Caco-2 (cell line): ENCODE measurements around the gene FCAR. TPM values are rescaled to one million over a fixed set of nuclear protein-coding genes. Genes with fewer than 3 reads are reported as not detected.

Source experiments
- BruUV-seq: library from RNA; stranded (reverse); fragments of 400-500 nt; replicated peaks from 2 replicates; lab custom pipeline; 2021; lab: Mats Ljungman, UMichigan
- CTCF ChIA-PET: fragments of 300-600 bp; sonication (Branson Sonifier 250); formaldehyde crosslinking; loops from one replicate; lab custom pipeline; 2022; ENCODE audit warnings: antibody characterized with exemption; lab: Charles Lee
- POLR2A ChIA-PET: fragments of 300-600 bp; sonication (Branson Sonifier 250); formaldehyde crosslinking; loops from one replicate; lab custom pipeline; 2022; ENCODE audit warnings: antibody characterized with exemption; lab: Charles Lee
- DNase-seq, 2 experiments: peaks; one replicate each; pipeline versions ENCODE4 v3.0.0 to v3.0.0-alpha.2; 2020 to 2022
- H3K27me3 ChIP-seq: replicated peaks from 2 replicates; pipeline ENCODE4 v1.6.0; 2011; ENCODE audit warnings: low read length; ENCODE audit not compliant: control insufficient read depth, insufficient read depth
- H3K36me3 ChIP-seq: 2 replicates; pipeline ENCODE4 v1.5.1; 2011; ENCODE audit warnings: low read length; ENCODE audit not compliant: control insufficient read depth, insufficient read depth
- H3K4me1 ChIP-seq: fragments of 250-450 bp; sonication (Bioruptor Pico); 2 replicates; pipeline ENCODE4 v1.5.1; 2020; ENCODE audit warnings: mild to moderate bottlenecking
- H3K4me3 ChIP-seq: 2 replicates; pipeline ENCODE4 v1.5.1; 2011; ENCODE audit warnings: low read depth, mild to moderate bottlenecking, control low read depth, low read length
- H3K9me3 ChIP-seq: fragments of 250-450 bp; sonication (Bioruptor Pico); 2 replicates; pipeline ENCODE4 v1.5.1; 2020; ENCODE audit warnings: mild to moderate bottlenecking, moderate library complexity
- H3K27ac Mint-ChIP-seq: one replicate; pipeline ENCODE4 v1.8.0; 2022; ENCODE audit warnings: mixed read lengths; ENCODE audit not compliant: unreplicated experiment
- H3K27me3 Mint-ChIP-seq: one replicate; pipeline ENCODE4 v1.8.0; 2022; ENCODE audit warnings: mixed read lengths; ENCODE audit not compliant: insufficient read depth, unreplicated experiment
- H3K36me3 Mint-ChIP-seq: one replicate; pipeline ENCODE4 v1.8.0; 2022; ENCODE audit warnings: mild to moderate bottlenecking, mixed read lengths; ENCODE audit not compliant: insufficient read depth, unreplicated experiment
- H3K4me1 Mint-ChIP-seq: one replicate; pipeline ENCODE4 v1.8.0; 2022; ENCODE audit warnings: low read depth, mixed read lengths; ENCODE audit not compliant: unreplicated experiment
- H3K4me3 Mint-ChIP-seq: one replicate; pipeline ENCODE4 v1.8.0; 2022; ENCODE audit warnings: mild to moderate bottlenecking, moderate library complexity, mixed read lengths; ENCODE audit not compliant: unreplicated experiment
- H3K9me3 Mint-ChIP-seq: one replicate; pipeline ENCODE4 v1.8.0; 2022; ENCODE audit warnings: mixed read lengths; ENCODE audit not compliant: unreplicated experiment
- intact Hi-C: fragments of 100-400 bp; cut with micrococcal nuclease; formaldehyde crosslinking; loops from one replicate; pipeline ENCODE4 v1.10.0; 2022; ENCODE audit not compliant: unreplicated experiment
- total RNA-seq: library from RNA; stranded (reverse); gene quantifications from 2 replicates; pipeline ENCODE4 v1.2.3, GENCODE V29; 2022
- TF ChIP-seq, protein P1 (sequence below), 2 experiments: fragments of 200-600 bp in 1 of 2; IDR thresholded peaks; 1 replicate in 1 of 2; 2 replicates in 1 of 2; pipeline versions ENCODE4 v1.5.1 to v1.8.0; 2011 to 2022; ENCODE audit warnings: antibody characterized with exemption in 1 of 2, control low read depth in 1 of 2, inconsistent platforms in 1 of 2, low read depth in 1 of 2, low read length in 1 of 2, mild to moderate bottlenecking in 1 of 2, moderate library complexity in 1 of 2; ENCODE audit not compliant: insufficient read depth in 1 of 2, severe bottlenecking in 1 of 2, unreplicated experiment in 1 of 2

FCAR gene
- total RNA-seq, 1 experiment from 2014 or later: not detected

DNA sequence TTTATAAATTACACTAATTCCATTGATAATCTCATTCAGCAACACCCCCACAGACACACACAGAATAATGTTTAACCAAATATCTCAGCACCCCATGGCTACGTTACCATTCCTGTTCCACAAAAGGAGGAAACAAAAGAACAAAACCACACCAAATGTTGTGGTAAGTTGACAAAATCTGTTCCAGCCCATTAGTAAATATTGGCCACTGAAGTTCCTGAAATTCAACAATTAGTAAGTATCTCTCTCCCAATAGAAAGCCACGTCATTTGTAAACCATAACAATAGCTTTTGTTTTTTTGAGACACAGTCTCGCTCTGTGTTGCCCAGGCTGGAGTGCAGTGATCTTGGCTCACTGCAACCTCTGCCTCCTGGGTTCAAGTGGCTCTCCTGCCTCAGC is 2.3 kb upstream of the FCAR start:
- DNase-seq: no peak

DNA sequence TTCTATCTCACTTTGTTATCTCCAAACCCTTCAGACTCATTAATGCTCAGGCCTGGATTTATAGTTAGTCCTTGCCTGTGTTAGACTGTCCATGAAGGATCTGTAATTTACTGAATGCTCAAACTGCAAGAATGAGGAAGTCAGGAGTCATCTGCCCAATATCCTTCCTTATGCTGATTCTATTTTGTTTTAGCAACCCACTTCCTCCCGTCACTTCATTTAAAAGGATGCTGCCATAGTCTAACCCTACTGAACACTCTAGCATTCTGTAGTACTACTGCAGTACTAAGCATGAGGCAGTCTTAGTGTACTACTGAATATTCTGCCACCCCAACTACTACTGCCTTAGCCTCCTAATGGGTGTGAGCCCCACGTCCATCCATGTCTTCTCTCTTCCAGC is 1.5 kb downstream of the FCAR start:
- intact Hi-C loops: no loop called here
- CTCF ChIA-PET: no interaction called here

More for the DNA sequence above, 2.3 kb upstream of the FCAR start:
- Histone ChIP-seq H3K9me3 (0 out of 2 replicates have a peak, but pooled peaks cover 3% of the 10 kb centered on the region), H3K4me1 (no peaks in the 10 kb centered on the region), H3K27me3 (no peaks in the 10 kb centered on the region; the same call in 1 of the 2 replicates), H3K36me3 (no peaks in the 10 kb centered on the region), H3K4me3 (no peak overlapping the region)
- ChIA-PET CTCF (no interaction called here), POLR2A (no interaction called here)
- no TSS peak for BruUV-seq
- no peaks in the 10 kb centered on the region for H3K9me3 Mint-ChIP-seq
- H3K27me3 Mint-ChIP-seq: peaks cover 29% of the 10 kb centered on the region
- intact Hi-C loops: no loop called here
- H3K4me1 Mint-ChIP-seq: no peaks in the 10 kb centered on the region
- H3K27ac Mint-ChIP-seq: no peak overlapping the region
- H3K4me3 Mint-ChIP-seq: no peak overlapping the region
- TF ChIP-seq, protein P1, sequence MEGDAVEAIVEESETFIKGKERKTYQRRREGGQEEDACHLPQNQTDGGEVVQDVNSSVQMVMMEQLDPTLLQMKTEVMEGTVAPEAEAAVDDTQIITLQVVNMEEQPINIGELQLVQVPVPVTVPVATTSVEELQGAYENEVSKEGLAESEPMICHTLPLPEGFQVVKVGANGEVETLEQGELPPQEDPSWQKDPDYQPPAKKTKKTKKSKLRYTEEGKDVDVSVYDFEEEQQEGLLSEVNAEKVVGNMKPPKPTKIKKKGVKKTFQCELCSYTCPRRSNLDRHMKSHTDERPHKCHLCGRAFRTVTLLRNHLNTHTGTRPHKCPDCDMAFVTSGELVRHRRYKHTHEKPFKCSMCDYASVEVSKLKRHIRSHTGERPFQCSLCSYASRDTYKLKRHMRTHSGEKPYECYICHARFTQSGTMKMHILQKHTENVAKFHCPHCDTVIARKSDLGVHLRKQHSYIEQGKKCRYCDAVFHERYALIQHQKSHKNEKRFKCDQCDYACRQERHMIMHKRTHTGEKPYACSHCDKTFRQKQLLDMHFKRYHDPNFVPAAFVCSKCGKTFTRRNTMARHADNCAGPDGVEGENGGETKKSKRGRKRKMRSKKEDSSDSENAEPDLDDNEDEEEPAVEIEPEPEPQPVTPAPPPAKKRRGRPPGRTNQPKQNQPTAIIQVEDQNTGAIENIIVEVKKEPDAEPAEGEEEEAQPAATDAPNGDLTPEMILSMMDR (IDR thresholded peaks at IDR 0.05; ENCODE audit: insufficient read depth in 1 of 2, low read depth in 1 of 2, low read length in 1 of 2, severe bottlenecking in 1 of 2, unreplicated experiment in 1 of 2): no peak
- no peaks in the 10 kb centered on the region for H3K36me3 Mint-ChIP-seq

DNA sequence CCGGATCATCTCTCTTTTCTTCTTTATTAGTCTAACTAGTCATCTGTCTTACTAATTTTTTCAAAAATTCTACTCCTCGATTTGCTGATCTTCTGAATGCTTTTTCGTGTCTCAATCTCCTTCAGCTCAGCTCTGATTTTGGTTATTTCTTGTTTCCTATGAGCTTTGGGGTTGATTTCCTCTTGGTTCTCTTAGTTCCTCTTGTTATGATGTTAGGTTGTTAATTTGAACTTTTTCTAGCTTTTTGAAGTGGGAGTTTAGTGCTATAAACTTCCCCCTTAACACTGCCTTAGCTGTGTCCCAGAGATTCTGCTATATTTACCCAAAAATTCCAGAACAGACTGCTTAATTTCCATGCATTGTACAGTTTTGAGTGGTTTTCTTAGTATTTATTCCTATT is 3.4 kb downstream of the FCAR start:
- TF ChIP-seq, protein P1 (IDR thresholded peaks at IDR 0.05; ENCODE audit: insufficient read depth in 1 of 2, low read depth in 1 of 2, low read length in 1 of 2, severe bottlenecking in 1 of 2, unreplicated experiment in 1 of 2): no peak
- Histone ChIP-seq H3K27me3 (no peaks in the 10 kb centered on the region; the same call in 1 of the 2 replicates), H3K4me3 (no peak overlapping the region), H3K9me3 (0 out of 2 replicates have a peak, but pooled peaks cover under 1% of the 10 kb centered on the region), H3K4me1 (no peaks in the 10 kb centered on the region), H3K36me3 (no peaks in the 10 kb centered on the region)
- Mint-ChIP-seq H3K9me3 (no peaks in the 10 kb centered on the region), H3K4me1 (no peaks in the 10 kb centered on the region), H3K4me3 (no peak overlapping the region), H3K27me3 (peaks cover 33% of the 10 kb centered on the region), H3K36me3 (no peaks in the 10 kb centered on the region), H3K27ac (no peak overlapping the region)
- ChIA-PET POLR2A (no interaction called here), CTCF (no interaction called here)
- BruUV-seq: no TSS peak
- intact Hi-C loops: no loop called here
- no peak for DNase-seq

More for the DNA sequence above, 1.5 kb downstream of the FCAR start:
- Histone ChIP-seq H3K4me1 (no peaks in the 10 kb centered on the region), H3K27me3 (no peaks in the 10 kb centered on the region; the same call in 1 of the 2 replicates), H3K36me3 (no peaks in the 10 kb centered on the region), H3K4me3 (no peak overlapping the region), H3K9me3 (0 out of 2 replicates have a peak, but pooled peaks cover 3% of the 10 kb centered on the region)
- peaks cover 37% of the 10 kb centered on the region for H3K27me3 Mint-ChIP-seq
- no TSS peak for BruUV-seq
- POLR2A ChIA-PET: no interaction called here
- H3K27ac Mint-ChIP-seq: no peak overlapping the region
- DNase-seq: no peak
- H3K4me1 Mint-ChIP-seq: no peaks in the 10 kb centered on the region
- H3K9me3 Mint-ChIP-seq: no peaks in the 10 kb centered on the region
- TF ChIP-seq, protein P1 (IDR thresholded peaks at IDR 0.05; ENCODE audit: insufficient read depth in 1 of 2, low read depth in 1 of 2, low read length in 1 of 2, severe bottlenecking in 1 of 2, unreplicated experiment in 1 of 2): no peak
- H3K36me3 Mint-ChIP-seq: no peaks in the 10 kb centered on the region
- H3K4me3 Mint-ChIP-seq: no peak overlapping the region
